Epithelial cell of esophagus (primary cell): Measurements from ENCODE around the gene ACP7.

Experiments
- DNase-seq: peaks from one replicate; pipeline ENCODE4 v3.0.0; 2010; ENCODE audit warnings: low read depth
- H3K4me3 ChIP-seq: 2 replicates; pipeline ENCODE4 v1.5.1; 2011; ENCODE audit warnings: mild to moderate bottlenecking, low read length, control low read depth
- TF ChIP-seq, protein P1 (sequence below): IDR thresholded peaks from 2 replicates; pipeline ENCODE4 v1.5.1; 2011; ENCODE audit warnings: low read depth, mild to moderate bottlenecking, low read length, control low read depth, inconsistent platforms; ENCODE audit not compliant: insufficient read depth; ENCODE audit errors: missing control alignments

ACP7 gene

DNA sequence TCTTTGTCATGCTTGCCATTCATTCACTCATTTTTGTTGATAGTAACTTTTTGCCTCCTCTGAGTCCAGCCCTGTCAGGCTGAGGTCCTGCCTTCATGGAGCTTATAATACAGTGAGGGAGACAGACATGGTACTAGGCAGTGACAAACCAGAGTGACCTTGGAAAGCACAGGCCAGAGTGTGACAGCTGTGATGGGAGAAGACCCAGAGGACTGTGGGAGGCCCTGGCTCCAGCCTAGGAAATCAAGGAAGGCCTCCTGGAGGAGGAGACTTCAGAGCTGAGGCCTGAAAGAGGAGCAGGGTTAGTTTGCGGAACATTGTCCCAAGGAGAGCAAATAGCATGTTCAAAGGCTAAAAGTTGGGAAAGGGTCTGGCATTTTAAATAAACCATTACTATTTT, 61.9 kb downstream of the ACP7 start:
- no peak for DNase-seq
- no peak overlapping the region for H3K4me3 ChIP-seq
- TF ChIP-seq, protein P1, sequence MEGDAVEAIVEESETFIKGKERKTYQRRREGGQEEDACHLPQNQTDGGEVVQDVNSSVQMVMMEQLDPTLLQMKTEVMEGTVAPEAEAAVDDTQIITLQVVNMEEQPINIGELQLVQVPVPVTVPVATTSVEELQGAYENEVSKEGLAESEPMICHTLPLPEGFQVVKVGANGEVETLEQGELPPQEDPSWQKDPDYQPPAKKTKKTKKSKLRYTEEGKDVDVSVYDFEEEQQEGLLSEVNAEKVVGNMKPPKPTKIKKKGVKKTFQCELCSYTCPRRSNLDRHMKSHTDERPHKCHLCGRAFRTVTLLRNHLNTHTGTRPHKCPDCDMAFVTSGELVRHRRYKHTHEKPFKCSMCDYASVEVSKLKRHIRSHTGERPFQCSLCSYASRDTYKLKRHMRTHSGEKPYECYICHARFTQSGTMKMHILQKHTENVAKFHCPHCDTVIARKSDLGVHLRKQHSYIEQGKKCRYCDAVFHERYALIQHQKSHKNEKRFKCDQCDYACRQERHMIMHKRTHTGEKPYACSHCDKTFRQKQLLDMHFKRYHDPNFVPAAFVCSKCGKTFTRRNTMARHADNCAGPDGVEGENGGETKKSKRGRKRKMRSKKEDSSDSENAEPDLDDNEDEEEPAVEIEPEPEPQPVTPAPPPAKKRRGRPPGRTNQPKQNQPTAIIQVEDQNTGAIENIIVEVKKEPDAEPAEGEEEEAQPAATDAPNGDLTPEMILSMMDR, result no peak

GRCh38 chr19:39146686-39147450, 62.7 kb downstream of the ACP7 start:
- H3K4me3 ChIP-seq, result no peak overlapping the region
- no peak for DNase-seq
- TF ChIP-seq, protein P1, result no peak

GRCh38 chr19:39147480-39147879, 63.3 kb downstream of the ACP7 start:
- TF ChIP-seq, protein P1, result no peak
- H3K4me3 ChIP-seq, result no peak overlapping the region
- DNase-seq, result no peak

DNA sequence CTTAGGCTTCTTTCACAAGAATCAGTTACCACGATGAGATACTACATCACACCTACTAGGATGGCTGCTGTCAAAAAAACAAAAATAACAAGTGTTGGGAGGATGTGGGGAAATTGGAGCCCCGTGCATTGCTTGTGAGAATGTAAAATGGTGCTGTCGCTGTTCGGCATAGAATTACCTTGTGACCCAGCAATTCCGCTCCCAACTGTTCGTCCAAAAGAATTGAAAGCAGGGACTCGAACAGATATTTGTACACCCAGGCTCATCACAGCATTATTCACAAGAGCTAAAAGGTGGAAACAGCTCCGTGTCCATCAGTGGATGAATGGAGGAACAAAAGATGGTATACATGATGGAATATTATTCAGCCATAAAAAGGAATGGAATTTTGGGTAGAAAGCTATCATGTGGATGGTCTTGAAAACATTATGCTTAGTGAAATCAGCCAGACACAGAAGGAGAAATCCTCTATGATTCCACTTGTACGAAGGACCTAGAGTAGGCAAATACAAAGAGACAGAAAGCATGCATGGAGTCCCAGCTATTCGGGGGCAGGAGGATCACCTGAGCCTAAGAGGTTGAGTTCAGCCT, 64.9 kb downstream of the ACP7 start:
- no peak overlapping the region for H3K4me3 ChIP-seq
- DNase-seq, result no peak
- TF ChIP-seq, protein P1, result no peak

GRCh38 chr19:39150235-39150634, 66.1 kb downstream of the ACP7 start:
- TF ChIP-seq, protein P1, result no peak
- H3K4me3 ChIP-seq, result no peak overlapping the region
- no peak for DNase-seq

GRCh38 chr19:39150807-39151600, 66.8 kb downstream of the ACP7 start:
- no peak for DNase-seq
- TF ChIP-seq, protein P1, result no peak
- no peak overlapping the region for H3K4me3 ChIP-seq
